Neuronal stem cell (in vitro differentiated cells): ENCODE data around the gene KRTAP2-2.
"Not testable (repeated sequence)": the region's sequence is repeated elsewhere in the genome, so short reads cannot be mapped to it uniquely, and the experiment has no call there.

Source experiments
- DNase-seq: peaks from one replicate; pipeline ENCODE4 v3.0.0-alpha.2; 2013; ENCODE audit warnings: low spot score
- H2AFZ ChIP-seq: one replicate; pipeline ENCODE4 v1.6.1; 2013; ENCODE audit warnings: mild to moderate bottlenecking, low read length, inconsistent platforms
- H2AK5ac ChIP-seq: 2 replicates; pipeline ENCODE4 v1.6.1; 2013; ENCODE audit warnings: low read depth, mild to moderate bottlenecking, inconsistent platforms, low read length, moderate library complexity, mixed read lengths
- H2BK120ac ChIP-seq: 2 replicates; pipeline ENCODE4 v1.6.1; 2013; ENCODE audit warnings: low read depth, mild to moderate bottlenecking, inconsistent platforms, low read length, moderate library complexity, mixed read lengths
- H2BK12ac ChIP-seq: one replicate; pipeline ENCODE4 v1.6.1; 2013; ENCODE audit warnings: low read length, inconsistent platforms
- H2BK15ac ChIP-seq: 2 replicates; pipeline ENCODE4 v1.6.1; 2013; ENCODE audit warnings: mild to moderate bottlenecking, low read length, inconsistent platforms, mixed read lengths
- H2BK5ac ChIP-seq: one replicate; pipeline ENCODE4 v1.6.1; 2013; ENCODE audit warnings: inconsistent platforms, mild to moderate bottlenecking, low read length, moderate library complexity
- H3K14ac ChIP-seq: one replicate; pipeline ENCODE4 v1.6.1; 2013; ENCODE audit warnings: low read length, inconsistent platforms
- H3K18ac ChIP-seq: 2 replicates; pipeline ENCODE4 v1.6.1; 2013; ENCODE audit warnings: low read length, inconsistent platforms
- H3K23ac ChIP-seq: 2 replicates; pipeline ENCODE4 v1.6.1; 2013; ENCODE audit warnings: low read depth, mild to moderate bottlenecking, mixed read lengths, low read length, inconsistent platforms; ENCODE audit not compliant: poor library complexity
- H3K27ac ChIP-seq: replicated peaks from 3 replicates; pipeline ENCODE4 v1.5.1; 2013; ENCODE audit warnings: low read length, inconsistent platforms
- H3K27me3 ChIP-seq, 3 experiments: 2 replicates each; pipeline ENCODE4 v1.6.1; 2013; ENCODE audit warnings: low read length in 3 of 3, mild to moderate bottlenecking in 2 of 3, inconsistent platforms in 1 of 3, low read depth in 1 of 3, mixed read lengths in 1 of 3, moderate library complexity in 1 of 3; ENCODE audit not compliant: control insufficient read depth in 3 of 3, insufficient read depth in 3 of 3
- H3K36me3 ChIP-seq, 2 donors: replicated peaks in 1 of 2; 2 replicates each; pipeline ENCODE4 v1.6.1; 2013; ENCODE audit warnings: low read length in 2 of 2; ENCODE audit not compliant: control insufficient read depth in 2 of 2, insufficient read depth in 2 of 2
- H3K4ac ChIP-seq: 2 replicates; pipeline ENCODE4 v1.6.1; 2013; ENCODE audit warnings: inconsistent platforms, mild to moderate bottlenecking, low read length, moderate library complexity
- H3K4me1 ChIP-seq, 2 donors: 1 replicate in 1 of 2; 2 replicates in 1 of 2; pipeline ENCODE4 v1.6.1; 2013; ENCODE audit warnings: low read length in 2 of 2, low read depth in 1 of 2; ENCODE audit not compliant: control insufficient read depth in 2 of 2, insufficient read depth in 1 of 2
- H3K4me2 ChIP-seq: one replicate; pipeline ENCODE4 v1.6.1; 2013; ENCODE audit warnings: mild to moderate bottlenecking, low read length, inconsistent platforms; ENCODE audit not compliant: insufficient read depth, poor library complexity, severe bottlenecking
- H3K4me3 ChIP-seq, 2 donors: 2 replicates each; pipeline ENCODE4 v1.5.1; 2013; ENCODE audit warnings: low read length in 2 of 2, mild to moderate bottlenecking in 2 of 2, inconsistent platforms in 1 of 2, moderate library complexity in 1 of 2
- H3K79me1 ChIP-seq: one replicate; pipeline ENCODE4 v1.6.1; 2013; ENCODE audit warnings: low read depth, mild to moderate bottlenecking, inconsistent platforms, low read length, moderate library complexity
- H3K9ac ChIP-seq: one replicate; pipeline ENCODE4 v1.6.1; 2013; ENCODE audit warnings: mild to moderate bottlenecking, low read depth, low read length, inconsistent platforms; ENCODE audit not compliant: poor library complexity
- H3K9me3 ChIP-seq, 2 donors: replicated peaks in 1 of 2; 2 replicates each; pipeline versions ENCODE3 to v1.6.1; 2013; ENCODE audit warnings: low read length in 2 of 2, mild to moderate bottlenecking in 2 of 2, inconsistent platforms in 1 of 2, low read depth in 1 of 2, mixed read lengths in 1 of 2, moderate library complexity in 1 of 2; ENCODE audit not compliant: control insufficient read depth in 2 of 2, insufficient read depth in 1 of 2
- H4K8ac ChIP-seq: one replicate; pipeline ENCODE4 v1.6.1; 2013; ENCODE audit warnings: low read depth, mild to moderate bottlenecking, inconsistent platforms, low read length, moderate library complexity
- H4K91ac ChIP-seq: one replicate; pipeline ENCODE4 v1.6.1; 2013; ENCODE audit warnings: low read length, low read depth, mild to moderate bottlenecking, inconsistent platforms; ENCODE audit not compliant: poor library complexity
- WGBS, 2 donors: extraction: QIAGEN DNeasy Blood & Tissue Kit; methylation state at CpG; one replicate each; pipeline ENCODE4 v1.1.7; 2013; ENCODE audit warnings: missing lambda C conversion rate in 2 of 2, mixed read lengths in 1 of 2; ENCODE audit not compliant: insufficient read length in 2 of 2, insufficient replicate concordance in 1 of 2; ENCODE audit errors: extremely low coverage in 2 of 2; 5-methylcytosine and 5-hydroxymethylcytosine counted together

Gene KRTAP2-2

DNA sequence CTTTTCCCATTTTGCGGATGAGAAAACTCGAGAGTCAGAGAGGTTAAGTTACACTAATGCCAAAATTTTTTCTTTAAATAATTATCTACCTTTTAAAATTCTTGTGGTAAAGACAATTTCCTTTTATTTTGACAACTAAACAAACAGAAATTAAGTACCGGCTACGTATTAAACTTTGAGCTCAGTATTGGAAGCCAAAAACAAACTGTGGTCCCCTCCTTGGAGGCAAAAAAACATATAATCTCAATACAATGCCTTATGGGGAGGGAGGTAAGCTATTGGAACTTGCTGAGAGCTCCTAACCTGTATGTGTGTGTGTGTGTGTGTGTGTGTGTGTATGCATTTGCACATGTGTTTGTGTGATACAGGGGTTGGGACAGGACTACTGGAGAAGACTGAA, 8.4 kb upstream of the KRTAP2-2 start:
- DNase-seq = no peak
- no peak overlapping the region for H3K23ac ChIP-seq
- no peak overlapping the region for H3K4me2 ChIP-seq
- H4K91ac ChIP-seq = no peak overlapping the region
- no peak overlapping the region for H2BK120ac ChIP-seq
- H3K4ac ChIP-seq = no peak overlapping the region
- H2BK5ac ChIP-seq = no peak overlapping the region
- H2BK15ac ChIP-seq = no peak overlapping the region
- no peak overlapping the region for H3K9ac ChIP-seq
- H2AK5ac ChIP-seq = no peak overlapping the region
- H4K8ac ChIP-seq = no peak overlapping the region
- H3K27ac ChIP-seq = no peak overlapping the region
- H3K79me1 ChIP-seq = no peaks in the 10 kb centered on the region
- H3K18ac ChIP-seq = no peak overlapping the region
- no peak overlapping the region for H3K14ac ChIP-seq
- no peak overlapping the region for H3K4me3 ChIP-seq
- no peaks in the 10 kb centered on the region for H3K36me3 ChIP-seq
- H2AFZ ChIP-seq = no peak overlapping the region
- no CpG with 5 or more reads among the region's 4 CpGs for WGBS, 2 donors
- H3K4me1 ChIP-seq = peaks cover 0 to 2% of the 10 kb centered on the region in 2 donors
- H2BK12ac ChIP-seq = no peak overlapping the region
- no peaks in the 10 kb centered on the region for H3K9me3 ChIP-seq
- H3K27me3 ChIP-seq = no peaks in the 10 kb centered on the region

DNA sequence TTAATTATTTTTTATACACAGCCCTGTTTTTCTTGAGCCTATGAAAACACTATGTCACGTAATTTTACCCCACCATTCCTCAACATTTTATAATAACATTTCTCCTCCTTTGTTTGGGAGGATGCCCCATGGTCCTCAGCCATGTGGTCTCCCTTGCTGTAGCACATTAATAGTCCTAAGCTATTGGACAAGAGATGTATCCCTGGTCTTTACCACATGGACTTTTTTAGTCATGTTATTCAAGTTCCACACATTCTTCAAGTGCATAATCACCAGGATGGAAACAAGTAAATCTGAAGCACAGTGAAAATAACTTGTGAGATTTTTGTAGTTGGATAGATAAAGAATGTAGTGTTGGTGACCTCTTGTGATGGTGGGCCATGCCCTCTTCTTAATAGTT, 6.9 kb upstream of the KRTAP2-2 start:
- H3K27ac ChIP-seq = no peak overlapping the region
- no peak overlapping the region for H3K23ac ChIP-seq
- H4K91ac ChIP-seq = no peak overlapping the region
- no peak overlapping the region for H4K8ac ChIP-seq
- H3K27me3 ChIP-seq = no peaks in the 10 kb centered on the region
- no peak for DNase-seq
- H3K18ac ChIP-seq = no peak overlapping the region
- H3K9ac ChIP-seq = no peak overlapping the region
- H3K9me3 ChIP-seq = no peaks in the 10 kb centered on the region
- H3K79me1 ChIP-seq = no peaks in the 10 kb centered on the region
- H3K36me3 ChIP-seq = no peaks in the 10 kb centered on the region
- H2AFZ ChIP-seq = no peak overlapping the region
- peaks cover 0 to 2% of the 10 kb centered on the region in 2 donors for H3K4me1 ChIP-seq
- H2BK12ac ChIP-seq = no peak overlapping the region
- no peak overlapping the region for H2BK5ac ChIP-seq
- no peak overlapping the region for H3K4me2 ChIP-seq
- no peak overlapping the region for H2BK120ac ChIP-seq
- no peak overlapping the region for H2AK5ac ChIP-seq
- no peak overlapping the region for H3K4me3 ChIP-seq
- no peak overlapping the region for H3K14ac ChIP-seq
- no CpG with 5 or more reads among the region's 1 CpG for WGBS, 2 donors
- no peak overlapping the region for H2BK15ac ChIP-seq
- no peak overlapping the region for H3K4ac ChIP-seq

DNA sequence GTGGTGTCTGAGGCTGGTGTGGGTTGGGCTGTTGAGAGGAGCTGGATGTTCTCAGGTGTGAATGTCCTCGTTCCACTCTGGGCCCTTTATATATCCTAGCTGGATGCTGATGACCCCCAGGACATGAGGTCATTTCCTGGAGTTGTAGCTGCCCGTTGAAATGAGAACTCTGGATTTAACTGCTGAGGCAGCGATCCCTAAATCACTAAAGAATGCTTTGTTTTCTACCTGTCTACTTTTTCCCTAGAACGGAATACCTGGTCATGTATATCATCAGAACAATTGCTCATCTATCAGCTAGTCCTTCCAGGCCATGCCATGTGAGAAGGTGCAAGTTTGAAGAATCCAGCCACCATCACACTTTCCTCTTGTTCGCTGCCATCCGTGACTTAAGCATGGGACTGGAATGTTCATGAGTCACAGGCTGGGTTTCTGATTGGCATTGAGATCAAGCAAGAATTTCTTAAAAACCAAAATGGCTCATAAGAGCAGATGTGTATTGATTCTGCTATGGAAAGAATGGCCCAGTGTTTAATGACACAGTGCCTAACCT, 5.1 kb upstream of the KRTAP2-2 start, which contains the start of gene KRTAP2-3:
Gene KRTAP2-3, minus strand, starts transcription at position 63 of the 553 bp plus-strand sequence. CDS start 64 bp downstream, outside the sequence.
- Histone ChIP-seq H4K8ac (no peak within 1 kb of the TSS), H2BK5ac (no peak within 1 kb of the TSS), H2BK12ac (no peak within 1 kb of the TSS), H3K36me3 (no peaks in the 10 kb centered on the region), H2BK120ac (no peak within 1 kb of the TSS), H3K18ac (no peak within 1 kb of the TSS), H3K27me3 (no peaks in the 10 kb centered on the region), H4K91ac (no peak within 1 kb of the TSS), H3K9me3 (peaks cover 0 to 2% of the 10 kb centered on the region in 2 donors), H3K9ac (no peak within 1 kb of the TSS), H2AK5ac (no peak within 1 kb of the TSS), H2BK15ac (no peak within 1 kb of the TSS), H3K27ac (no peak within 1 kb of the TSS), H3K4ac (no peak within 1 kb of the TSS), H3K79me1 (no peaks in the 10 kb centered on the region), H3K4me2 (no peak within 1 kb of the TSS), H3K4me3 (no peak within 1 kb of the TSS), H2AFZ (no peak within 1 kb of the TSS), H3K23ac (no peak within 1 kb of the TSS), H3K14ac (no peak within 1 kb of the TSS), H3K4me1 (peaks cover 0 to 2% of the 10 kb centered on the region in 2 donors)
- DNase-seq = no peak
- whole genome bisulfite sequencing, 2 donors = no CpG with 5 or more reads among the region's 6 CpGs

DNA sequence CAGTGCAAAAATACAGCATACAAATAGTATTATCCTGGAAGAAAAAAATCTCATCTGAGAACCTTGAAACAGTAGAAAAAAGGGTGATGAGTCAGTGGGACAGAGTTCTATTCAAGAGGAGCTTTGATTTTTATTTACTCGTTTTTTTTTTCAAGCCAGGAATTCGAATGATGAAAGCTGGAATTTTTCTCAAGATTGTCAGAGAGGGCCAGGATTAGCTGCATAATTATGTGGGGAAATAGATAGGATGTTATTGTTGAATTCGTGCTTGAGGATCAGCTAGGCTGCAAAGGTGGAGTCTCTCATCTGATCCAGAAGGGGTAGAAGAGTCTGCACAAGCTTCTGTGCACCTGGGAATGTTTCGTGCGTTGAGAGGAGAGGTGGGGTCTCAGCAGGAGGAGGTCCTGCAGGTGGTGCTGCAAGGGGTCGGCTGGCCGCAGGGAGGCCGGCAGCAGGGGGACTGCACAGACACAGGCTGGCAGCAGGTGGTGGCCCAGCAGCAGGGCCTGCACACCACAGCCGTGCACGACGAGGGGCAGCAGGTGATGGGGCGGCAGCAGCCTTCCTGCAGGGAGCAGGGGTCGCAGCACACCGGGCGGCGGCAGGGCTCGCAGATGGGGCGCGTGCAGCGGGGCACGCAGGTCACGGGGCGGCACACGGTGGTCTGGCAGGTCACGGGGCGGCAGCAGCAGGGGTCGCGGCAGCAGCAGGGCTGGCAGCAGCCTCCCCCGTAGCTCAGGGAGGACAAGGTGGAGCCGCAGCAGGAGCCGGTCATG, 4.4 kb upstream of the KRTAP2-2 start:
- not testable (repeated sequence) for H3K4me2 ChIP-seq, DNase-seq, H2BK12ac ChIP-seq, H3K36me3 ChIP-seq, H3K27me3 ChIP-seq, H2BK5ac ChIP-seq, H3K14ac ChIP-seq, H2AK5ac ChIP-seq, H3K23ac ChIP-seq, H3K79me1 ChIP-seq, H3K9ac ChIP-seq, H3K27ac ChIP-seq, H3K4me1 ChIP-seq, H2AFZ ChIP-seq, H4K91ac ChIP-seq, H2BK15ac ChIP-seq, H3K9me3 ChIP-seq, H4K8ac ChIP-seq, H2BK120ac ChIP-seq, H3K4ac ChIP-seq, H3K18ac ChIP-seq, H3K4me3 ChIP-seq
- no CpG with 5 or more reads among the region's 31 CpGs for WGBS, 2 donors
